HCT116 (cell line): ENCODE data around the gene CNTFR. TPM values are rescaled to one million over a fixed set of nuclear protein-coding genes. Genes with fewer than 3 reads are reported as not detected.

ENCODE experiments used
- ATAC-seq: fragments of 200-7000 bp; cut with Tn5 transposase; 2 replicates; pipeline ENCODE4 v1.9.1; 2020; ENCODE audit warnings: mild to moderate bottlenecking, moderate library complexity
- BruUV-seq: library from RNA; stranded (reverse); fragments of 400-500 nt; replicated peaks from 2 replicates; lab custom pipeline; 2021; lab: Mats Ljungman, UMichigan
- CTCF ChIA-PET: fragments of 300-600 bp; sonication (Branson Sonifier 250); formaldehyde crosslinking; loops from one replicate; lab custom pipeline; 2021; ENCODE audit warnings: antibody characterized with exemption; lab: Charles Lee
- POLR2A ChIA-PET: fragments of 300-600, 350-600 bp; sonication (Branson Sonifier 250); formaldehyde crosslinking; loops from one replicate; lab custom pipeline; 2021; ENCODE audit warnings: antibody characterized with exemption; lab: Charles Lee
- RAD21 ChIA-PET, 2 experiments: fragments of 300-600 bp; sonication (Branson Sonifier 250); formaldehyde crosslinking; loops; one replicate each; lab custom pipeline; 2023; ENCODE audit warnings: low total read pairs in 2 of 2; ENCODE audit not compliant: uncharacterized antibody in 2 of 2, unreplicated experiment in 2 of 2, low non-redundant PET in 1 of 2; lab: Charles Lee
- DNase-seq: peaks from one replicate; pipeline ENCODE4 v3.0.0-alpha.2; 2010; ENCODE audit warnings: low read depth, low spot score
- H2AFZ ChIP-seq: fragments of 200-600 bp; shearing (Covaris generic), sonication (generic); 2 replicates; pipeline ENCODE4 v1.6.1; 2017; ENCODE audit warnings: low read depth, mixed run types, mixed read lengths, antibody characterized with exemption, low read length; ENCODE audit not compliant: poor library complexity, severe bottlenecking
- H3K27ac ChIP-seq: 2 replicates; pipeline ENCODE4 v1.5.1; 2012; ENCODE audit warnings: low read depth, low read length
- H3K27me3 ChIP-seq: fragments of 200-600 bp; sonication (generic); 2 replicates; pipeline ENCODE4 v1.6.1; 2016; ENCODE audit warnings: mixed run types, low read length, mixed read lengths; ENCODE audit not compliant: insufficient read depth
- H3K36me3 ChIP-seq, 2 experiments: fragments of 200-500 bp in 1 of 2; fragments of 200-600 bp in 1 of 2; sonication (Bioruptor generic) in 1 of 2; sonication (generic) in 1 of 2; 2 replicates each; pipeline versions ENCODE4 v1.5.1 to v1.6.1; 2014 to 2016; ENCODE audit warnings: low read length in 2 of 2, inconsistent platforms in 1 of 2, mixed read lengths in 1 of 2, mixed run types in 1 of 2; ENCODE audit not compliant: insufficient read depth in 2 of 2, control insufficient read depth in 1 of 2
- H3K4me1 ChIP-seq, 2 experiments: fragments of 200-600 bp in 1 of 2; sonication (generic) in 1 of 2; 2 replicates each; pipeline versions ENCODE4 v1.5.1 to v1.6.1; 2012 to 2017; ENCODE audit warnings: low read length in 2 of 2, inconsistent platforms in 1 of 2, mild to moderate bottlenecking in 1 of 2, mixed read lengths in 1 of 2, mixed run types in 1 of 2, moderate library complexity in 1 of 2; ENCODE audit not compliant: insufficient read depth in 2 of 2, control insufficient read depth in 1 of 2
- H3K4me2 ChIP-seq: fragments of 200-600 bp; sonication (generic); 2 replicates; pipeline ENCODE4 v1.6.1; 2017; ENCODE audit warnings: mixed run types, low read length, mixed read lengths
- H3K4me3 ChIP-seq, 2 experiments: fragments of 200-600 bp in 1 of 2; sonication (generic) in 1 of 2; replicated peaks in 1 of 2; 2 replicates each; pipeline ENCODE4 v1.5.1; 2011 to 2016; ENCODE audit warnings: low read length in 2 of 2, control low read depth in 1 of 2, low read depth in 1 of 2, mild to moderate bottlenecking in 1 of 2, mixed read lengths in 1 of 2, mixed run types in 1 of 2
- H3K79me2 ChIP-seq: fragments of 200-600 bp; sonication (generic); 2 replicates; pipeline ENCODE4 v1.6.1; 2017; ENCODE audit warnings: mild to moderate bottlenecking, mixed run types, low read length, moderate library complexity, mixed read lengths; ENCODE audit not compliant: insufficient read depth
- H3K9ac ChIP-seq: fragments of 200-600 bp; sonication (generic); 2 replicates; pipeline ENCODE4 v1.6.1; 2016; ENCODE audit warnings: low read length, mixed read lengths
- H3K9me2 ChIP-seq: fragments of 200-600 bp; sonication (generic), shearing (Covaris generic); 2 replicates; pipeline ENCODE4 v1.6.1; 2017; ENCODE audit warnings: mixed run types, mild to moderate bottlenecking, moderate library complexity; ENCODE audit not compliant: insufficient read depth
- H3K9me3 ChIP-seq, 2 experiments: fragments of 200-500 bp in 1 of 2; fragments of 200-600 bp in 1 of 2; sonication (Bioruptor generic) in 1 of 2; sonication (generic) in 1 of 2; 2 replicates each; pipeline ENCODE4 v1.6.1; 2014 to 2017; ENCODE audit warnings: low read length in 2 of 2, mixed read lengths in 2 of 2, inconsistent platforms in 1 of 2, low read depth in 1 of 2, mild to moderate bottlenecking in 1 of 2, mixed run types in 1 of 2, moderate library complexity in 1 of 2; ENCODE audit not compliant: control insufficient read depth in 1 of 2, insufficient read depth in 1 of 2
- H4K20me1 ChIP-seq: fragments of 200-600 bp; sonication (generic), shearing (Covaris generic); 2 replicates; pipeline ENCODE4 v1.6.1; 2017; ENCODE audit warnings: mixed run types, mild to moderate bottlenecking, moderate library complexity; ENCODE audit not compliant: insufficient read depth
- JUND ChIP-seq: IDR thresholded peaks from 2 replicates; pipeline ENCODE4 v1.6.1; 2012
- RAD21 ChIP-seq: IDR thresholded peaks from 2 replicates; pipeline ENCODE4 v1.6.1; 2012; ENCODE audit warnings: low read depth, mild to moderate bottlenecking
- SIN3A ChIP-seq: IDR thresholded peaks from 2 replicates; pipeline ENCODE4 v1.6.1; 2012; ENCODE audit warnings: low read depth
- SP1 ChIP-seq: IDR thresholded peaks from 2 replicates; pipeline ENCODE4 v1.6.1; 2012; ENCODE audit warnings: low read depth
- SRF ChIP-seq: IDR thresholded peaks from 2 replicates; pipeline ENCODE4 v1.6.1; 2012; ENCODE audit warnings: low read depth
- TCF7L2 ChIP-seq: IDR thresholded peaks from 2 replicates; pipeline ENCODE4 v1.7.0; 2011; ENCODE audit warnings: borderline replicate concordance, inconsistent platforms; ENCODE audit not compliant: insufficient read depth, insufficient read length; ENCODE audit errors: extremely low read depth
- YY1 ChIP-seq: IDR thresholded peaks from 2 replicates; pipeline ENCODE4 v1.6.1; 2011; ENCODE audit warnings: low read length, low read depth, moderate library complexity, mild to moderate bottlenecking; ENCODE audit not compliant: insufficient replicate concordance; ENCODE audit errors: extremely low read depth
- ZNF274 ChIP-seq: fragments of 200-500 bp; sonication (Bioruptor generic); IDR thresholded peaks from 2 replicates; pipeline ENCODE4 v1.6.1; 2014; ENCODE audit warnings: mild to moderate bottlenecking, low read depth, low read length, inconsistent platforms
- intact Hi-C: fragments of 100-400 bp; cut with micrococcal nuclease; formaldehyde crosslinking; loops from 2 replicates; pipeline ENCODE4 v1.10.0; 2022
- total RNA-seq: library from RNA; stranded (reverse); gene quantifications from one replicate; pipeline ENCODE4 v1.2.1, GENCODE V29; 2021; ENCODE audit not compliant: unreplicated experiment
- TF ChIP-seq, protein P1 (sequence below): IDR thresholded peaks from 2 replicates; pipeline ENCODE4 v1.6.1; 2012; ENCODE audit warnings: low read depth
- TF ChIP-seq, protein P2 (sequence below): IDR thresholded peaks from 2 replicates; pipeline ENCODE4 v1.6.1; 2011; ENCODE audit warnings: mild to moderate bottlenecking, low read length, moderate library complexity; ENCODE audit not compliant: insufficient replicate concordance; ENCODE audit errors: extremely low read depth
- TF ChIP-seq, protein P3 (sequence below), 3 experiments: fragments of 200-600 bp in 1 of 3; sonication (generic) in 1 of 3; IDR thresholded peaks in 2 of 3; conservative IDR thresholded peaks in 1 of 3; 2 replicates each; pipeline ENCODE4 v1.5.1; 2012 to 2017; ENCODE audit warnings: low read depth in 2 of 3, low read length in 2 of 3, antibody characterized with exemption in 1 of 3, borderline replicate concordance in 1 of 3, control low read depth in 1 of 3, mild to moderate bottlenecking in 1 of 3, mixed read lengths in 1 of 3, mixed run types in 1 of 3, moderate library complexity in 1 of 3; ENCODE audit not compliant: insufficient read depth in 1 of 3
- TF ChIP-seq, protein P4 (sequence below): IDR thresholded peaks from 2 replicates; pipeline ENCODE4 v1.6.1; 2012

The CNTFR gene
- total RNA-seq, 1 experiment from 2014 or later, result not detected

DNA sequence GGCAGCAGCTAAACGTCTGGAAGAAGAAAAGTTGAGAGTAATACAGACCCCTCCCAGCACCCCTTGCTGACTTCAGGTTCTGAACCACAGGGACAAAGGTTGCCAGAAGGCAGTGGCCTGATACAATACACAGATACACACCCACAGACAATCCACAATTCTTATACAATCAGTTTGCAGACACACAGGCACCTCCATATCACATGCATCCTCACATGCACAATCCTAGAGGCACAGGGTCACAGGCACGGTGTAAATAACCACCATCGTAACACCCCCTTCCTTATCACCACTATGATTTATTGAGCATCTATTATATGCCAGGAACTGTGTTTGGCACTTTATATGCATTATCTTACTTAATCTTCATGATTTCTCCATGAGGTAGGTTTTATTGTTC lies 8.2 kb downstream of the CNTFR start (continued):
- TF ChIP-seq, protein P1, sequence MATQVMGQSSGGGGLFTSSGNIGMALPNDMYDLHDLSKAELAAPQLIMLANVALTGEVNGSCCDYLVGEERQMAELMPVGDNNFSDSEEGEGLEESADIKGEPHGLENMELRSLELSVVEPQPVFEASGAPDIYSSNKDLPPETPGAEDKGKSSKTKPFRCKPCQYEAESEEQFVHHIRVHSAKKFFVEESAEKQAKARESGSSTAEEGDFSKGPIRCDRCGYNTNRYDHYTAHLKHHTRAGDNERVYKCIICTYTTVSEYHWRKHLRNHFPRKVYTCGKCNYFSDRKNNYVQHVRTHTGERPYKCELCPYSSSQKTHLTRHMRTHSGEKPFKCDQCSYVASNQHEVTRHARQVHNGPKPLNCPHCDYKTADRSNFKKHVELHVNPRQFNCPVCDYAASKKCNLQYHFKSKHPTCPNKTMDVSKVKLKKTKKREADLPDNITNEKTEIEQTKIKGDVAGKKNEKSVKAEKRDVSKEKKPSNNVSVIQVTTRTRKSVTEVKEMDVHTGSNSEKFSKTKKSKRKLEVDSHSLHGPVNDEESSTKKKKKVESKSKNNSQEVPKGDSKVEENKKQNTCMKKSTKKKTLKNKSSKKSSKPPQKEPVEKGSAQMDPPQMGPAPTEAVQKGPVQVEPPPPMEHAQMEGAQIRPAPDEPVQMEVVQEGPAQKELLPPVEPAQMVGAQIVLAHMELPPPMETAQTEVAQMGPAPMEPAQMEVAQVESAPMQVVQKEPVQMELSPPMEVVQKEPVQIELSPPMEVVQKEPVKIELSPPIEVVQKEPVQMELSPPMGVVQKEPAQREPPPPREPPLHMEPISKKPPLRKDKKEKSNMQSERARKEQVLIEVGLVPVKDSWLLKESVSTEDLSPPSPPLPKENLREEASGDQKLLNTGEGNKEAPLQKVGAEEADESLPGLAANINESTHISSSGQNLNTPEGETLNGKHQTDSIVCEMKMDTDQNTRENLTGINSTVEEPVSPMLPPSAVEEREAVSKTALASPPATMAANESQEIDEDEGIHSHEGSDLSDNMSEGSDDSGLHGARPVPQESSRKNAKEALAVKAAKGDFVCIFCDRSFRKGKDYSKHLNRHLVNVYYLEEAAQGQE, result no peak
- TF ChIP-seq SIN3A (no peak), TCF7L2 (no peak), ZNF274 (no peak)
- TF ChIP-seq, protein P2, sequence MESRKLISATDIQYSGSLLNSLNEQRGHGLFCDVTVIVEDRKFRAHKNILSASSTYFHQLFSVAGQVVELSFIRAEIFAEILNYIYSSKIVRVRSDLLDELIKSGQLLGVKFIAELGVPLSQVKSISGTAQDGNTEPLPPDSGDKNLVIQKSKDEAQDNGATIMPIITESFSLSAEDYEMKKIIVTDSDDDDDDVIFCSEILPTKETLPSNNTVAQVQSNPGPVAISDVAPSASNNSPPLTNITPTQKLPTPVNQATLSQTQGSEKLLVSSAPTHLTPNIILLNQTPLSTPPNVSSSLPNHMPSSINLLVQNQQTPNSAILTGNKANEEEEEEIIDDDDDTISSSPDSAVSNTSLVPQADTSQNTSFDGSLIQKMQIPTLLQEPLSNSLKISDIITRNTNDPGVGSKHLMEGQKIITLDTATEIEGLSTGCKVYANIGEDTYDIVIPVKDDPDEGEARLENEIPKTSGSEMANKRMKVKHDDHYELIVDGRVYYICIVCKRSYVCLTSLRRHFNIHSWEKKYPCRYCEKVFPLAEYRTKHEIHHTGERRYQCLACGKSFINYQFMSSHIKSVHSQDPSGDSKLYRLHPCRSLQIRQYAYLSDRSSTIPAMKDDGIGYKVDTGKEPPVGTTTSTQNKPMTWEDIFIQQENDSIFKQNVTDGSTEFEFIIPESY, result no peak

DNA sequence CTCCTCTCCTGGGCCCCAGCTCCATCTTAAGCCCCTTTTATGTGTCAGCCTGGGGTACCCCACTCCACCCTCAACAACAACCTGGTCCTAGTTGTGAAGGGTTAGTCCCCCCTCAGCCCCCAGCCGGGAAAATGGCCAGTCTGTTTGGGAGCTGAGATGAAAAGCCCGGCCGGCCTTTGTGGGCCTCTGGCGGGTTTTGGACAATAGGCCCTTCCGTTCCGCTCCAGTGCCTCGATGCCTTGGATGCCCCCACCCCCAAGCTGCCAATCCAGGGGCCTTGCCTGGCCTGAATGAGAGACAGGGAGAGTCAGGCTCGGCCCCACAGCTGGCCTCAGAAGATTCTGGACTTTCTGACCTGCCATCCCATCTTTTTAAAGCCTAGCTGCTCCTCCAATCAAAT lies 9.2 kb downstream of the CNTFR start:
- H3K79me2 ChIP-seq, result no peaks in the 10 kb centered on the region
- H3K4me2 ChIP-seq, result no peak overlapping the region
- intact Hi-C loops, result no loop called here
- no peaks in the 10 kb centered on the region for H3K9me2 ChIP-seq
- DNase-seq, result no peak
- no peak overlapping the region for H3K4me3 ChIP-seq
- H3K9ac ChIP-seq, result no peak overlapping the region
- no peaks in the 10 kb centered on the region for H4K20me1 ChIP-seq
- no peaks in the 10 kb centered on the region; the same call in 1 of the 2 replicates for H3K27me3 ChIP-seq
- no peak for ATAC-seq
- no peak overlapping the region for H2AFZ ChIP-seq
- POLR2A ChIA-PET, result no interaction called here
- H3K36me3 ChIP-seq, result no peaks in the 10 kb centered on the region
- BruUV-seq, result no TSS peak
- CTCF ChIA-PET, result no interaction called here
- no peak overlapping the region for H3K27ac ChIP-seq
- RAD21 ChIA-PET, result no interaction called here
- no peaks in the 10 kb centered on the region for H3K9me3 ChIP-seq
- no peaks in the 10 kb centered on the region for H3K4me1 ChIP-seq
- TF ChIP-seq SP1 (no peak), ZNF274 (no peak), RAD21 (no peak), JUND (no peak), SRF (no peak), YY1 (no peak), TCF7L2 (no peak)
- TF ChIP-seq, protein P3, sequence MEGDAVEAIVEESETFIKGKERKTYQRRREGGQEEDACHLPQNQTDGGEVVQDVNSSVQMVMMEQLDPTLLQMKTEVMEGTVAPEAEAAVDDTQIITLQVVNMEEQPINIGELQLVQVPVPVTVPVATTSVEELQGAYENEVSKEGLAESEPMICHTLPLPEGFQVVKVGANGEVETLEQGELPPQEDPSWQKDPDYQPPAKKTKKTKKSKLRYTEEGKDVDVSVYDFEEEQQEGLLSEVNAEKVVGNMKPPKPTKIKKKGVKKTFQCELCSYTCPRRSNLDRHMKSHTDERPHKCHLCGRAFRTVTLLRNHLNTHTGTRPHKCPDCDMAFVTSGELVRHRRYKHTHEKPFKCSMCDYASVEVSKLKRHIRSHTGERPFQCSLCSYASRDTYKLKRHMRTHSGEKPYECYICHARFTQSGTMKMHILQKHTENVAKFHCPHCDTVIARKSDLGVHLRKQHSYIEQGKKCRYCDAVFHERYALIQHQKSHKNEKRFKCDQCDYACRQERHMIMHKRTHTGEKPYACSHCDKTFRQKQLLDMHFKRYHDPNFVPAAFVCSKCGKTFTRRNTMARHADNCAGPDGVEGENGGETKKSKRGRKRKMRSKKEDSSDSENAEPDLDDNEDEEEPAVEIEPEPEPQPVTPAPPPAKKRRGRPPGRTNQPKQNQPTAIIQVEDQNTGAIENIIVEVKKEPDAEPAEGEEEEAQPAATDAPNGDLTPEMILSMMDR (IDR thresholded peaks at IDR 0.05 in 2 of 3, conservative IDR thresholded peaks at IDR 0.05 in 1 of 3; ENCODE audit: borderline replicate concordance in 1 of 3, insufficient read depth in 1 of 3, low read depth in 2 of 3, low read length in 2 of 3), result no peak
- TF ChIP-seq, protein P1, result no peak
- TF ChIP-seq, protein P4, sequence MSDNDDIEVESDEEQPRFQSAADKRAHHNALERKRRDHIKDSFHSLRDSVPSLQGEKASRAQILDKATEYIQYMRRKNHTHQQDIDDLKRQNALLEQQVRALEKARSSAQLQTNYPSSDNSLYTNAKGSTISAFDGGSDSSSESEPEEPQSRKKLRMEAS, result no peak
